ENCODE data around the gene CHMP1A. TPM values are rescaled to one million over a fixed set of nuclear protein-coding genes. Genes with fewer than 3 reads are reported as not detected.

Gene CHMP1A
- polyA plus RNA-seq, 1 experiment = 53.5 TPM

DNA sequence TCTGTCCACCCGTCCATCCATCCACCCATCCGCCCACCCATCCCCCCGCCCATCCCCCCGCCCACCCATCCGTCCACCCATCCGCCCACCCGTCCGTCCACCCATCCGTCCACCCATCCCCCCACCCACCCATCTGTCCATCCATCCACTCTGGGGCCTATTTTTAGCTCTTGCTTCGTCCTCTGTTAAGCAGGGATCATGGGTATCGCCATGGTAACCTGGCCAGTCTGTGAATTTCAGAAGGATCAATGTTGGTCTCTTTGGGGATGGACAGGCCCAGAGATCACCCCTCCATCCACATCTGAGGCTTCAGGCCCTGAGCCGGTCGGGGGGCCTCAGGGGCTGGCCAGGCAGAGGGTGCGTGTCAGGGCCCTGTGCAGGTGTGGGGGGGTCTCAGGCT is 59.3 kb downstream of the CHMP1A start:
- TF ChIP-seq, protein P1, sequence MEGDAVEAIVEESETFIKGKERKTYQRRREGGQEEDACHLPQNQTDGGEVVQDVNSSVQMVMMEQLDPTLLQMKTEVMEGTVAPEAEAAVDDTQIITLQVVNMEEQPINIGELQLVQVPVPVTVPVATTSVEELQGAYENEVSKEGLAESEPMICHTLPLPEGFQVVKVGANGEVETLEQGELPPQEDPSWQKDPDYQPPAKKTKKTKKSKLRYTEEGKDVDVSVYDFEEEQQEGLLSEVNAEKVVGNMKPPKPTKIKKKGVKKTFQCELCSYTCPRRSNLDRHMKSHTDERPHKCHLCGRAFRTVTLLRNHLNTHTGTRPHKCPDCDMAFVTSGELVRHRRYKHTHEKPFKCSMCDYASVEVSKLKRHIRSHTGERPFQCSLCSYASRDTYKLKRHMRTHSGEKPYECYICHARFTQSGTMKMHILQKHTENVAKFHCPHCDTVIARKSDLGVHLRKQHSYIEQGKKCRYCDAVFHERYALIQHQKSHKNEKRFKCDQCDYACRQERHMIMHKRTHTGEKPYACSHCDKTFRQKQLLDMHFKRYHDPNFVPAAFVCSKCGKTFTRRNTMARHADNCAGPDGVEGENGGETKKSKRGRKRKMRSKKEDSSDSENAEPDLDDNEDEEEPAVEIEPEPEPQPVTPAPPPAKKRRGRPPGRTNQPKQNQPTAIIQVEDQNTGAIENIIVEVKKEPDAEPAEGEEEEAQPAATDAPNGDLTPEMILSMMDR (IDR thresholded peaks at IDR 0.05; ENCODE audit: low read depth, low read length) = no peak
- DNase-seq (ENCODE audit: low read depth, low spot score) = no peak
- POLR2A ChIA-PET = no interaction called here
- Histone ChIP-seq H3K9me3 (ENCODE audit: control insufficient read depth, insufficient read depth, low read length) (peaks cover 6% of the 10 kb centered on the region; the same call in 1 of the 2 replicates), H3K27me3 (ENCODE audit: control insufficient read depth, insufficient read depth, low read length) (no peaks in the 10 kb centered on the region), H3K4me3 (ENCODE audit: low read depth, low read length) (no peak overlapping the region), H3K27ac (ENCODE audit: low read depth, low read length) (no peak overlapping the region)
- CTCF ChIA-PET = no interaction called here

DNA sequence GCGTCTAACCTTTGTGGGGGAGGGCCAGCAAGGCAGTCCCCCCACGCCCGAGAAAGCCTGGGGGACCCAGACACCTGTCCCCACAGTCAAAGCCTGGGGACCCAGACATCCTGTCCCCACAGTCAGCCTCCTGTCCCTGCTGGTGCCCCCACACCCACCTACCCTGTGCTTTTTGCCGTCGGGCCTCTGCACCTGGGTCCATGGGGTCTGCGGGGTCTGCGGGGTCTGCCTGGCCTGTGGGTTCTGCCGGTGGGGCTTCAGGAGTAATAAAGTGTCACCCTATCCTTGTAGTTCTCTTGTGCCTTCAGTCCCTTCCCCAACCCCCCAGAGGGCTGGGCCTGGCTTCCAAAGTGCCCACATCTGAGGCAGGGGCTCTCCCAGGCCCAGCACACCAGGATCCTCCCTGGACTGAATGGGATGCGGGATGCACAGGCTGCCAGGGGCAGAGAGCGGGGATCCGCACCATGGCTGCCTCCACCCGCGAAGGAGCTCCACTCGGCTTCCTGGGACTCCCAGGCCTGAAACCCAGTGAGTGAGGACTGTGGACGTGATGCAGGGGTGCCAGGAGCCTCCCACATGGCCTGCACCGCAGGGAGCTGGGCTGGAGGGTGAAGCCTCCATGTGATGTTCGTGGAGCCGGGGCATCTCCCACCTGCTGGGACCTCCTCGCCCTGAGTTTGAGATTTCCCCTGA is 60.4 kb downstream of the CHMP1A start:
- Histone ChIP-seq H3K9me3 (ENCODE audit: control insufficient read depth, insufficient read depth, low read length) (peaks cover 6% of the 10 kb centered on the region; the same call in 1 of the 2 replicates), H3K27ac (ENCODE audit: low read depth, low read length) (no peak overlapping the region), H3K27me3 (ENCODE audit: control insufficient read depth, insufficient read depth, low read length) (no peaks in the 10 kb centered on the region), H3K4me3 (ENCODE audit: low read depth, low read length) (no peak overlapping the region)
- POLR2A ChIA-PET = no interaction called here
- CTCF ChIA-PET = no interaction called here
- no peak for DNase-seq (ENCODE audit: low read depth, low spot score)
- TF ChIP-seq, protein P1 (IDR thresholded peaks at IDR 0.05; ENCODE audit: low read depth, low read length) = no peak

DNA sequence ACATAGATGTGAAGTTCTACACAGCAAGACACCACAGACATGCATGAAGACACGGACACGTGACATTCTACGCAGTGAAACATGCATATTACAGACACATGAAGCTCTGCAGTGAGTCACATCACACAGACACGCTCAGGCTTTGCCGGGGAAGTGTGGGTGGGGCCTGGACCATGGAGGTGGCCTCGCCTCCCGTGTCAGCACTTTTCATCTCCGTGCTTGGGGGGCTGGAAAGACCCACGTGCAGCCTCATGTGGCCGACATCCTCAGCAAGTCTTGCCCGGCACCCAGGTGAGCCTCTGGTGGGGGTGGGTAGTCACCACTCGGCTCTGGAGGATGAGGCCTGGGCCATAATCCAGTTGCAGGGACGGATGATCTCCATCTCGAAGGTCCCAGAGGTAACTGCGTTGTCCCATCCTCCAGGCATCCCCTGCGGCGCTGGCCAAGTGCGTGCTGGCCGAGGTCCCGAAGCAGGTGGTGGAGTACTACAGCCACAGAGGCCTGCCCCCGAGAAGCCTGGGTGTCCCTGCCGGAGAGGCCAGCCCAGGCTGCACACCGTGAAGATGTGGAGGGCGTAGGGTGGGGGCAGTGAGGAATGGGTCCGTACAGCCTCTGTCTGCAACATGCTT is 61.3 kb downstream of the CHMP1A start:
- no peak overlapping the region for H3K27ac ChIP-seq (ENCODE audit: low read depth, low read length)
- H3K9me3 ChIP-seq (ENCODE audit: control insufficient read depth, insufficient read depth, low read length) = peaks cover 6% of the 10 kb centered on the region; the same call in 1 of the 2 replicates
- ChIA-PET CTCF (no interaction called here), POLR2A (no interaction called here)
- no peak overlapping the region for H3K4me3 ChIP-seq (ENCODE audit: low read depth, low read length)
- H3K27me3 ChIP-seq (ENCODE audit: control insufficient read depth, insufficient read depth, low read length) = no peaks in the 10 kb centered on the region
- TF ChIP-seq, protein P1 (IDR thresholded peaks at IDR 0.05; ENCODE audit: low read depth, low read length) = no peak
- DNase-seq (ENCODE audit: low read depth, low spot score) = no peak

DNA sequence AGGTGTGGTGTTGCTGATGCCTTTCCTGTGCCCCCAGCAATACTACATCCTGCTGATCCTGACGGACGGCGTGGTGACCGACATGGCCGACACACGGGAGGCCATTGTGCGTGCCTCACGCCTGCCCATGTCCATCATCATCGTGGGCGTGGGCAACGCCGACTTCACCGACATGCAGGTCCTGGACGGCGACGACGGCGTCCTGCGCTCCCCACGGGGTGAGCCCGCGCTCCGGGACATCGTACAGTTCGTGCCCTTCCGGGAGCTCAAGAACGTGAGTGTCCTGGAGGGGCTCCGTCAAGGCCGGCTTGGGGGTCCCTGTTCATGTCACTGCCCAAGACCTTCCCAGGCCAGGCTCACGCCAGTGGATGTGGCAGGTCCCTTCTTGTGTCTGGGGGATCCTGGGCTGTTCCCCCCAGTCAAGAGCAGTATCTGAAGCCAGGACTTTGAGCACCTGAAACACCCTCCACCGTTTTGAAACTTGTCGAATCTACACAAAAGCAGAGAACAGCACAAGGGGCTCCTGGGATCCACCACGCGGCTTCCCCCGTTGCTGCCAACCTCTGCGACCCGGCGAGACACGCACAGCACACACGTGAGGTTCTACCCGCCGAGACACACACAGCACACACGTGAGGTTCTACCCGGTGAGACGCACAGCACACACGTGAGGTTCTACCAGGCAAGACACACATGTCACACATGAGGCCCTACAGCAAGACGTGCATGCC is 62.0 kb downstream of the CHMP1A start:
- Histone ChIP-seq H3K9me3 (ENCODE audit: control insufficient read depth, insufficient read depth, low read length) (peaks cover 6% of the 10 kb centered on the region; the same call in 1 of the 2 replicates), H3K27me3 (ENCODE audit: control insufficient read depth, insufficient read depth, low read length) (no peaks in the 10 kb centered on the region), H3K4me3 (ENCODE audit: low read depth, low read length) (no peak overlapping the region), H3K27ac (ENCODE audit: low read depth, low read length) (no peak overlapping the region)
- no peak for DNase-seq (ENCODE audit: low read depth, low spot score)
- CTCF ChIA-PET = no interaction called here
- TF ChIP-seq, protein P1 (IDR thresholded peaks at IDR 0.05; ENCODE audit: low read depth, low read length) = no peak
- POLR2A ChIA-PET = no interaction called here

Other genes starting within 250 kb of the CHMP1A start
- 48.1 and 60.3 TPM in 2 replicates for gene ANKRD11, start 167.1 kb downstream of the CHMP1A start, polyA plus RNA-seq (2011; rRNA removed)
- 50.1 and 53.4 TPM in 2 replicates for gene SPG7, start 149.3 kb downstream of the CHMP1A start, polyA plus RNA-seq (2011; rRNA removed)
- gene RPL13, start 97.0 kb downstream of the CHMP1A start, polyA plus RNA-seq (2011; rRNA removed) = 2,214 and 3,106 TPM in 2 replicates
- 7.5 and 10.6 TPM in 2 replicates for gene CPNE7, start 82.0 kb downstream of the CHMP1A start, polyA plus RNA-seq (2011; rRNA removed)
- not detected in 2 replicates for gene DPEP1, start 44.1 kb downstream of the CHMP1A start, polyA plus RNA-seq (2011; rRNA removed)
- 2.3 and 2.4 TPM in 2 replicates for gene SPATA33, start 128 bp upstream of the CHMP1A start, polyA plus RNA-seq (2011; rRNA removed)
- gene CDK10, start 29.0 kb upstream of the CHMP1A start, polyA plus RNA-seq (2011; rRNA removed) = 31.6 and 35.0 TPM in 2 replicates
- 2.6 and 4.0 TPM in 2 replicates for gene SPATA2L, start 44.0 kb upstream of the CHMP1A start, polyA plus RNA-seq (2011; rRNA removed)
- gene VPS9D1, start 63.2 kb upstream of the CHMP1A start, polyA plus RNA-seq (2011; rRNA removed) = 8.6 and 12.0 TPM in 2 replicates
- gene ZNF276, start 63.8 kb upstream of the CHMP1A start, polyA plus RNA-seq (2011; rRNA removed) = 5.0 and 7.7 TPM in 2 replicates
- 6.9 and 7.3 TPM in 2 replicates for gene FANCA, start 158.9 kb upstream of the CHMP1A start, polyA plus RNA-seq (2011; rRNA removed)
- 1.5 and 2.5 TPM in 2 replicates for gene SPIRE2, start 170.8 kb upstream of the CHMP1A start, polyA plus RNA-seq (2011; rRNA removed)
- gene TCF25, start 215.9 kb upstream of the CHMP1A start, polyA plus RNA-seq (2011; rRNA removed) = 132 and 156 TPM in 2 replicates

Data from AG04450 (cell line).